ENCODE measurements around the gene SPACA6. TPM values are rescaled to one million over a fixed set of nuclear protein-coding genes. Genes with fewer than 3 reads are reported as not detected.

Gene SPACA6
- total and polyA plus RNA-seq, 9 of the 15 experiments (the other 6 are each of a cell fraction or from before 2014, with no cell fraction given): 1.3 to 17.3 (median 6.2) TPM

DNA sequence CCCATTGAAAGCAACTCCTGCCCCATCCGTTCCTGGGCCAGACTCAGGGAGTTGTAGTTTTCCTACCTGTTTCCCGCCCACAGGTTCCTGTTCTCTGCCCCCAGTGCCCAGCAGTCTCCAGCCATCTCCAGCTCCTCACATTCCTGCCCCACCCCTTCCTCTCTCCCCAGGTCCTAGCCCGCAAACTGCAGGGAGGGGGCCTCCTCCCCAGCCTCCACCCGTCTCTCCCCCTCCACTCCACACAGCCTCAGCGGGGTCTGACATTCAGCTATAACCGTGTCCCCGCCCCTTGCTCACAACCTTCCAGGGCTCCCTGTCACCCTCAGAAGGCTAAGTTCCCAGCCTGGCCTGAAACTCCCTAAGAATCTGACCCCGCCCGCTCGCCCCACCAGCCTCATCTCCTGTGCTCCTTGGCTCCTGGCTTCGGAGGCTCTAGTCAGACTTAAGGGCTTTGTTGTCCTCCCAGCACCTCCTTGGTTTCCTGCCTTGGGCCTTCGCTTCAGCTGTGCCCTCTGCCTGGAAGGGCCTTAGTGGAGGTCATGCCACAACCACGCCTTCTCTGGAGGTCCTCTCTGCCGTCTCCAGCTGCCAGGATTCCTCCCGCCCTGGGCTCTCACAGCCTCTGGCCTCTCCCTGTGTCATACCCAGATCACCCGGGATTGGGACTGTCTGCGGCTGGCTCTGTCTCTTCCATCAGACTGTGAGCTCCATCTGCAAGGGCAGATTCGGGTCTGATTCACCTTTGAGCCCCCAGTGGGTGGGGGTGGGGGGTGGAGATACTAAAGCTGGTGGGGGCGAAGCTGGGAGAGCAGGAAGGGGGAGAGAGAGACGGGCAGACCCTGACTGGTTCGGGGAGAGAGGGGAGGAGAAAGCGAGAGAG lies 5.1 kb upstream of the SPACA6 start (continued):
- no peak for TF ChIP-seq XRCC4 (IDR thresholded peaks at IDR 0.05; ENCODE audit: extremely low read depth, insufficient read depth, insufficient read length)
- TF ChIP-seq TBL1XR1 (IDR thresholded peaks at IDR 0.05; ENCODE audit: low read length in 2 of 2): no peak
- TF ChIP-seq RUNX1 (IDR thresholded peaks at IDR 0.05; ENCODE audit: low read depth): no peak
- TF ChIP-seq MYC (IDR thresholded peaks at IDR 0.05; ENCODE audit: low read depth, low read length): no peak
- 0 out of 2 replicates have a peak, but pooled peaks have one; percentile 30 for TF ChIP-seq MYC (CRISPR knock-in tag; IDR thresholded peaks at IDR 0.05; ENCODE audit: borderline replicate concordance, low read depth)
- 0 out of 2 replicates have a peak, but pooled peaks have one; percentile 5 for TF ChIP-seq ZNF316 (IDR thresholded peaks at IDR 0.05)
- no peak for TF ChIP-seq FOS (IDR thresholded peaks at IDR 0.05; ENCODE audit: extremely low read depth, insufficient read length)
- TF ChIP-seq ZNF143 (CRISPR knock-in tag; IDR thresholded peaks at IDR 0.05): no peak
- no peak for TF ChIP-seq ZNF217 (CRISPR knock-in tag; IDR thresholded peaks at IDR 0.05)
- no peak for TF ChIP-seq KAT8 (IDR thresholded peaks at IDR 0.05; ENCODE audit: low read depth)
- TF ChIP-seq YBX1 (IDR thresholded peaks at IDR 0.05): no peak
- TF ChIP-seq KLF1 (tag; IDR thresholded peaks at IDR 0.05): no peak
- no peak for TF ChIP-seq POLR2H (tag; IDR thresholded peaks at IDR 0.05; ENCODE audit: low read depth)
- no peak for TF ChIP-seq STAT5A (IDR thresholded peaks at IDR 0.05; ENCODE audit: borderline replicate concordance, low read length)
- TF ChIP-seq, protein P1, sequence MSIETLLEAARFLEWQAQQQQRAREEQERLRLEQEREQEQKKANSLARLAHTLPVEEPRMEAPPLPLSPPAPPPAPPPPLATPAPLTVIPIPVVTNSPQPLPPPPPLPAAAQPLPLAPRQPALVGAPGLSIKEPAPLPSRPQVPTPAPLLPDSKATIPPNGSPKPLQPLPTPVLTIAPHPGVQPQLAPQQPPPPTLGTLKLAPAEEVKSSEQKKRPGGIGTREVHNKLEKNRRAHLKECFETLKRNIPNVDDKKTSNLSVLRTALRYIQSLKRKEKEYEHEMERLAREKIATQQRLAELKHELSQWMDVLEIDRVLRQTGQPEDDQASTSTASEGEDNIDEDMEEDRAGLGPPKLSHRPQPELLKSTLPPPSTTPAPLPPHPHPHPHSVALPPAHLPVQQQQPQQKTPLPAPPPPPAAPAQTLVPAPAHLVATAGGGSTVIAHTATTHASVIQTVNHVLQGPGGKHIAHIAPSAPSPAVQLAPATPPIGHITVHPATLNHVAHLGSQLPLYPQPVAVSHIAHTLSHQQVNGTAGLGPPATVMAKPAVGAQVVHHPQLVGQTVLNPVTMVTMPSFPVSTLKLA (conservative IDR thresholded peaks at IDR 0.05): 0 out of 4 replicates have a peak, but pooled peaks of 1 of the 2 experiments have one; percentile 8
- TF ChIP-seq EHMT2 (IDR thresholded peaks at IDR 0.05): no peak
- TF ChIP-seq JUND (IDR thresholded peaks at IDR 0.05; ENCODE audit: borderline replicate concordance, low read depth, low read length): peak; percentile 6; the same call in 1 of the 2 replicates
- TF ChIP-seq JUND (tag; IDR thresholded peaks at IDR 0.05; ENCODE audit: borderline replicate concordance, low read depth, low read length): no peak
- no peak for TF ChIP-seq NUFIP1 (IDR thresholded peaks at IDR 0.05; ENCODE audit: partially characterized antibody)
- TF ChIP-seq GATA2 (CRISPR knock-in tag; IDR thresholded peaks at IDR 0.05): no peak
- TF ChIP-seq PHF8 (IDR thresholded peaks at IDR 0.05; ENCODE audit: borderline replicate concordance, low read length): peak; percentile 3; the same call in 1 of the 2 replicates
- no peak; a peak in 1 of 4 replicates for TF ChIP-seq MAZ (CRISPR knock-in tag; conservative IDR thresholded peaks at IDR 0.05 in 1 of 2, IDR thresholded peaks at IDR 0.05 in 1 of 2)
- TF ChIP-seq HIVEP1 (CRISPR knock-in tag; IDR thresholded peaks at IDR 0.05): 0 out of 2 replicates have a peak, but pooled peaks have one; percentile 33
- TF ChIP-seq HOXB6 (CRISPR knock-in tag; IDR thresholded peaks at IDR 0.05; ENCODE audit: borderline replicate concordance): no peak
- TF ChIP-seq HDGF (IDR thresholded peaks at IDR 0.05): no peak
- no peak for TF ChIP-seq RFX1 (IDR thresholded peaks at IDR 0.05)
- TF ChIP-seq EGR1 (conservative IDR thresholded peaks at IDR 0.05): peak; percentile 41
- no peak for TF ChIP-seq RHOXF2B (CRISPR knock-in tag; conservative IDR thresholded peaks at IDR 0.05)
- TF ChIP-seq, protein P2, sequence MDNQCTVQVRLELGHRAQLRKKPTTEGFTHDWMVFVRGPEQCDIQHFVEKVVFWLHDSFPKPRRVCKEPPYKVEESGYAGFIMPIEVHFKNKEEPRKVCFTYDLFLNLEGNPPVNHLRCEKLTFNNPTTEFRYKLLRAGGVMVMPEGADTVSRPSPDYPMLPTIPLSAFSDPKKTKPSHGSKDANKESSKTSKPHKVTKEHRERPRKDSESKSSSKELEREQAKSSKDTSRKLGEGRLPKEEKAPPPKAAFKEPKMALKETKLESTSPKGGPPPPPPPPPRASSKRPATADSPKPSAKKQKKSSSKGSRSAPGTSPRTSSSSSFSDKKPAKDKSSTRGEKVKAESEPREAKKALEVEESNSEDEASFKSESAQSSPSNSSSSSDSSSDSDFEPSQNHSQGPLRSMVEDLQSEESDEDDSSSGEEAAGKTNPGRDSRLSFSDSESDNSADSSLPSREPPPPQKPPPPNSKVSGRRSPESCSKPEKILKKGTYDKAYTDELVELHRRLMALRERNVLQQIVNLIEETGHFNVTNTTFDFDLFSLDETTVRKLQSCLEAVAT (IDR thresholded peaks at IDR 0.05): 0 out of 4 replicates have a peak, but pooled peaks of 1 of the 2 experiments have one; percentile 29
